DND-41 (cell line): ENCODE data around the gene ITPR3.

ENCODE experiments used
- ATAC-seq: fragments of 200-7000 bp; cut with Tn5 transposase; 3 replicates; pipeline ENCODE4 v1.9.1; 2021; ENCODE audit warnings: low read depth; ENCODE audit not compliant: insufficient read depth
- DNase-seq: peaks from one replicate; pipeline ENCODE4 v3.0.0-alpha.2; 2020
- H2AFZ ChIP-seq: 2 replicates; pipeline ENCODE4 v1.6.0; 2012; ENCODE audit warnings: low read depth, low read length
- H3K27ac ChIP-seq: 2 replicates; pipeline ENCODE4 v1.5.1; 2012; ENCODE audit warnings: low read length, inconsistent platforms
- H3K27me3 ChIP-seq: fragments of 200-600 bp; sonication (generic); 2 replicates; pipeline ENCODE4 v1.6.0; 2012; ENCODE audit warnings: low read length, mild to moderate bottlenecking, inconsistent platforms; ENCODE audit not compliant: insufficient read depth, poor library complexity
- H3K36me3 ChIP-seq: 2 replicates; pipeline ENCODE4 v1.5.1; 2012; ENCODE audit warnings: low read length, inconsistent platforms; ENCODE audit not compliant: insufficient read depth
- H3K4me1 ChIP-seq: 2 replicates; pipeline ENCODE4 v1.5.1; 2012; ENCODE audit warnings: mild to moderate bottlenecking, low read length; ENCODE audit not compliant: insufficient read depth
- H3K4me2 ChIP-seq: 2 replicates; pipeline ENCODE4 v1.6.0; 2012; ENCODE audit warnings: mild to moderate bottlenecking, moderate library complexity, low read length, inconsistent platforms; ENCODE audit not compliant: insufficient read depth
- H3K4me3 ChIP-seq, 2 experiments: fragments of 200-600 bp in 1 of 2; shearing (Covaris generic) in 1 of 2; 2 replicates each; pipeline ENCODE4 v1.5.1; 2012 to 2016; ENCODE audit warnings: inconsistent platforms in 2 of 2, low read length in 2 of 2, mild to moderate bottlenecking in 2 of 2, low read depth in 1 of 2, moderate library complexity in 1 of 2
- H3K79me2 ChIP-seq: 2 replicates; pipeline ENCODE4 v1.6.0; 2012; ENCODE audit warnings: low read length, inconsistent platforms; ENCODE audit not compliant: insufficient read depth
- H3K9ac ChIP-seq: 2 replicates; pipeline ENCODE4 v1.6.0; 2012; ENCODE audit warnings: low read depth, mild to moderate bottlenecking, inconsistent platforms, low read length, moderate library complexity
- H3K9me3 ChIP-seq: 2 replicates; pipeline ENCODE4 v1.5.1; 2012; ENCODE audit warnings: low read length, moderate library complexity, mild to moderate bottlenecking, inconsistent platforms; ENCODE audit not compliant: insufficient read depth, severe bottlenecking
- H4K20me1 ChIP-seq: 2 replicates; pipeline ENCODE4 v1.6.0; 2012; ENCODE audit warnings: low read length; ENCODE audit not compliant: insufficient read depth
- EZH2 ChIP-seq: IDR thresholded peaks from 3 replicates; pipeline ENCODE4 v1.6.1; 2012; ENCODE audit warnings: borderline replicate concordance, low read depth, mild to moderate bottlenecking, moderate library complexity, low read length, inconsistent platforms; ENCODE audit not compliant: severe bottlenecking
- TF ChIP-seq, protein P1 (sequence below): IDR thresholded peaks from 2 replicates; pipeline ENCODE4 v1.5.1; 2012; ENCODE audit warnings: borderline replicate concordance, low read length, moderate library complexity, mild to moderate bottlenecking; ENCODE audit not compliant: poor library complexity, severe bottlenecking; ENCODE audit errors: extremely low read depth

Gene ITPR3

GRCh38 chr6:33668914-33669313 lies 47.8 kb downstream of the ITPR3 start:
- no peak overlapping the region for H3K4me3 ChIP-seq
- no peaks in the 10 kb centered on the region for H3K4me1 ChIP-seq
- TF ChIP-seq EZH2 = no peak
- TF ChIP-seq, protein P1, sequence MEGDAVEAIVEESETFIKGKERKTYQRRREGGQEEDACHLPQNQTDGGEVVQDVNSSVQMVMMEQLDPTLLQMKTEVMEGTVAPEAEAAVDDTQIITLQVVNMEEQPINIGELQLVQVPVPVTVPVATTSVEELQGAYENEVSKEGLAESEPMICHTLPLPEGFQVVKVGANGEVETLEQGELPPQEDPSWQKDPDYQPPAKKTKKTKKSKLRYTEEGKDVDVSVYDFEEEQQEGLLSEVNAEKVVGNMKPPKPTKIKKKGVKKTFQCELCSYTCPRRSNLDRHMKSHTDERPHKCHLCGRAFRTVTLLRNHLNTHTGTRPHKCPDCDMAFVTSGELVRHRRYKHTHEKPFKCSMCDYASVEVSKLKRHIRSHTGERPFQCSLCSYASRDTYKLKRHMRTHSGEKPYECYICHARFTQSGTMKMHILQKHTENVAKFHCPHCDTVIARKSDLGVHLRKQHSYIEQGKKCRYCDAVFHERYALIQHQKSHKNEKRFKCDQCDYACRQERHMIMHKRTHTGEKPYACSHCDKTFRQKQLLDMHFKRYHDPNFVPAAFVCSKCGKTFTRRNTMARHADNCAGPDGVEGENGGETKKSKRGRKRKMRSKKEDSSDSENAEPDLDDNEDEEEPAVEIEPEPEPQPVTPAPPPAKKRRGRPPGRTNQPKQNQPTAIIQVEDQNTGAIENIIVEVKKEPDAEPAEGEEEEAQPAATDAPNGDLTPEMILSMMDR = no peak
- H2AFZ ChIP-seq = no peak overlapping the region
- no peaks in the 10 kb centered on the region for H3K27me3 ChIP-seq
- no peak for DNase-seq
- peaks cover 86% of the 10 kb centered on the region for H3K36me3 ChIP-seq
- H3K4me2 ChIP-seq = no peak overlapping the region
- H3K9me3 ChIP-seq = no peaks in the 10 kb centered on the region
- no peaks in the 10 kb centered on the region for H4K20me1 ChIP-seq
- no peak overlapping the region for H3K27ac ChIP-seq
- H3K9ac ChIP-seq = no peak overlapping the region
- H3K79me2 ChIP-seq = no peaks in the 10 kb centered on the region
- ATAC-seq = 0 out of 3 replicates have a peak, but pooled peaks have one; percentile 31

- Histone ChIP-seq H3K4me2 (no peak overlapping the region), H2AFZ (no peak overlapping the region), H4K20me1 (no peaks in the 10 kb centered on the region), H3K36me3 (peaks cover 83% of the 10 kb centered on the region), H3K4me1 (no peaks in the 10 kb centered on the region), H3K79me2 (no peaks in the 10 kb centered on the region), H3K27ac (no peak overlapping the region), H3K9ac (no peak overlapping the region), H3K4me3 (no peak overlapping the region), H3K9me3 (no peaks in the 10 kb centered on the region), H3K27me3 (no peaks in the 10 kb centered on the region)
- DNase-seq (no peak), ATAC-seq (no peak)
- no peak for TF ChIP-seq EZH2
- TF ChIP-seq, protein P1 = no peak
These were observed 49.1 kb downstream of the ITPR3 start for GRCh38 chr6:33670086-33670660.

- Histone ChIP-seq H3K9ac (no peak overlapping the region), H2AFZ (no peak overlapping the region), H3K27ac (no peak overlapping the region), H3K79me2 (no peaks in the 10 kb centered on the region), H4K20me1 (no peaks in the 10 kb centered on the region; the same call in 1 of the 2 replicates), H3K4me2 (no peak overlapping the region), H3K27me3 (no peaks in the 10 kb centered on the region), H3K4me1 (no peaks in the 10 kb centered on the region), H3K36me3 (peaks cover 81% of the 10 kb centered on the region), H3K9me3 (no peaks in the 10 kb centered on the region), H3K4me3 (no peak overlapping the region)
- TF ChIP-seq, protein P1 = no peak
- TF ChIP-seq EZH2 = no peak
- ATAC-seq (no peak), DNase-seq (no peak)
These were observed 50.0 kb downstream of the ITPR3 start for GRCh38 chr6:33670971-33671743.
